A673 (cell line): Measurements from ENCODE around the gene NUCKS1.

Experiments
- CTCF ChIP-seq: fragments of 300-800, 200-600 bp; sonication (generic); conservative IDR thresholded peaks from 2 replicates; pipeline ENCODE4 v1.5.1; 2017; ENCODE audit warnings: low read depth, mild to moderate bottlenecking, antibody characterized with exemption, low read length, moderate library complexity, mixed read lengths
- EZH2 ChIP-seq: fragments of 200-600 bp; sonication (generic); IDR thresholded peaks from 2 replicates; pipeline ENCODE4 v1.6.1; 2017; ENCODE audit warnings: borderline replicate concordance, low read depth, mild to moderate bottlenecking, mixed read lengths, antibody characterized with exemption, low read length; ENCODE audit not compliant: poor library complexity, severe bottlenecking

- TF ChIP-seq CTCF (no peak), EZH2 (no peak)
These were observed 74.0 kb downstream of the NUCKS1 start for GRCh38 chr1:205676002-205676401.
